Measurements from ENCODE around the gene PALMD. TPM values are rescaled to one million over a fixed set of nuclear protein-coding genes. Genes with fewer than 3 reads are reported as not detected.

Gene PALMD
- total and polyA plus RNA-seq, 9 donors = 75.7 to 104 (median 93.8) TPM

- no peak for DNase-seq
- H3K27ac ChIP-seq (ENCODE audit: low read length) = no peak overlapping the region
- no peaks in the 10 kb centered on the region for H3K9me3 ChIP-seq (replicated peaks; ENCODE audit: control insufficient read depth, low read depth, low read length)
- WGBS (ENCODE audit: insufficient coverage) = 93% methylated on average over 3 of the region's 3 CpGs
- H3K4me1 ChIP-seq (ENCODE audit: control insufficient read depth, insufficient read depth, low read length) = peaks cover 5% of the 10 kb centered on the region
- H3K4me3 ChIP-seq (ENCODE audit: low read length) = no peak overlapping the region
- H3K27me3 ChIP-seq (ENCODE audit: control insufficient read depth, insufficient read depth, low read length) = no peaks in the 10 kb centered on the region
- peaks cover 2% of the 10 kb centered on the region for H3K36me3 ChIP-seq (ENCODE audit: control insufficient read depth, insufficient read depth, low read length)
Measured at GRCh38 chr1:99656701-99657100, 10.8 kb downstream of the PALMD start.

- Histone ChIP-seq H3K4me1 (ENCODE audit: control insufficient read depth, insufficient read depth, low read length) (peaks cover 5% of the 10 kb centered on the region), H3K4me3 (ENCODE audit: low read length) (no peak overlapping the region), H3K27ac (ENCODE audit: low read length) (no peak overlapping the region), H3K9me3 (replicated peaks; ENCODE audit: control insufficient read depth, low read depth, low read length) (no peaks in the 10 kb centered on the region), H3K36me3 (ENCODE audit: control insufficient read depth, insufficient read depth, low read length) (peaks cover 2% of the 10 kb centered on the region), H3K27me3 (ENCODE audit: control insufficient read depth, insufficient read depth, low read length) (no peaks in the 10 kb centered on the region)
- DNase-seq = no peak
- whole genome bisulfite sequencing (ENCODE audit: insufficient coverage) = 94% methylated on average over 3 of the region's 5 CpGs
Measured at GRCh38 chr1:99657213-99658030, 11.5 kb downstream of the PALMD start.

- Histone ChIP-seq H3K27ac (ENCODE audit: low read length) (no peak overlapping the region), H3K4me3 (ENCODE audit: low read length) (no peak overlapping the region), H3K27me3 (ENCODE audit: control insufficient read depth, insufficient read depth, low read length) (no peaks in the 10 kb centered on the region), H3K9me3 (replicated peaks; ENCODE audit: control insufficient read depth, low read depth, low read length) (no peaks in the 10 kb centered on the region), H3K4me1 (ENCODE audit: control insufficient read depth, insufficient read depth, low read length) (peaks cover 5% of the 10 kb centered on the region), H3K36me3 (ENCODE audit: control insufficient read depth, insufficient read depth, low read length) (peaks cover 2% of the 10 kb centered on the region)
- DNase-seq = no peak
- whole genome bisulfite sequencing (ENCODE audit: insufficient coverage) = no CpG with 5 or more reads among the region's 3 CpGs
Measured at GRCh38 chr1:99658031-99658290, 12.0 kb downstream of the PALMD start.

GRCh38 chr1:99659755-99660210 lies 13.9 kb downstream of the PALMD start:
- H3K4me3 ChIP-seq (ENCODE audit: low read length) = no peak overlapping the region
- H3K27ac ChIP-seq (ENCODE audit: low read length) = peak overlapping the region; percentile 82
- H3K36me3 ChIP-seq (ENCODE audit: control insufficient read depth, insufficient read depth, low read length) = peaks cover 6% of the 10 kb centered on the region
- H3K27me3 ChIP-seq (ENCODE audit: control insufficient read depth, insufficient read depth, low read length) = no peaks in the 10 kb centered on the region
- H3K9me3 ChIP-seq (replicated peaks; ENCODE audit: control insufficient read depth, low read depth, low read length) = no peaks in the 10 kb centered on the region
- WGBS (ENCODE audit: insufficient coverage) = 80% methylated on average over 1 of the region's 2 CpGs
- DNase-seq = peak; percentile 36
- H3K4me1 ChIP-seq (ENCODE audit: control insufficient read depth, insufficient read depth, low read length) = peaks cover 5% of the 10 kb centered on the region

GRCh38 chr1:99660496-99660895 lies 14.6 kb downstream of the PALMD start:
- WGBS (ENCODE audit: insufficient coverage) = 60% methylated on average over 1 of the region's 2 CpGs
- H3K4me3 ChIP-seq (ENCODE audit: low read length) = no peak overlapping the region
- DNase-seq = no peak
- peak overlapping the region; percentile 82 for H3K27ac ChIP-seq (ENCODE audit: low read length)
- H3K27me3 ChIP-seq (ENCODE audit: control insufficient read depth, insufficient read depth, low read length) = no peaks in the 10 kb centered on the region
- H3K36me3 ChIP-seq (ENCODE audit: control insufficient read depth, insufficient read depth, low read length) = peaks cover 6% of the 10 kb centered on the region
- no peaks in the 10 kb centered on the region for H3K9me3 ChIP-seq (replicated peaks; ENCODE audit: control insufficient read depth, low read depth, low read length)
- H3K4me1 ChIP-seq (ENCODE audit: control insufficient read depth, insufficient read depth, low read length) = peaks cover 5% of the 10 kb centered on the region

GRCh38 chr1:99661780-99662179 lies 15.9 kb downstream of the PALMD start:
- Histone ChIP-seq H3K36me3 (ENCODE audit: control insufficient read depth, insufficient read depth, low read length) (peaks cover 6% of the 10 kb centered on the region), H3K9me3 (replicated peaks; ENCODE audit: control insufficient read depth, low read depth, low read length) (no peaks in the 10 kb centered on the region), H3K27ac (ENCODE audit: low read length) (peak overlapping the region; percentile 52), H3K27me3 (ENCODE audit: control insufficient read depth, insufficient read depth, low read length) (no peaks in the 10 kb centered on the region), H3K4me1 (ENCODE audit: control insufficient read depth, insufficient read depth, low read length) (peaks cover 5% of the 10 kb centered on the region), H3K4me3 (ENCODE audit: low read length) (no peak overlapping the region)
- DNase-seq = no peak
- WGBS (ENCODE audit: insufficient coverage) = 56% methylated on average over 1 of the region's 3 CpGs

- no peaks in the 10 kb centered on the region for H3K9me3 ChIP-seq (replicated peaks; ENCODE audit: control insufficient read depth, low read depth, low read length)
- H3K27ac ChIP-seq (ENCODE audit: low read length) = peak overlapping the region; percentile 35
- 10% methylated on average over 1 of the region's 3 CpGs for WGBS (ENCODE audit: insufficient coverage)
- peak; percentile 62 for DNase-seq
- no peaks in the 10 kb centered on the region for H3K27me3 ChIP-seq (ENCODE audit: control insufficient read depth, insufficient read depth, low read length)
- H3K36me3 ChIP-seq (ENCODE audit: control insufficient read depth, insufficient read depth, low read length) = peaks cover 5% of the 10 kb centered on the region
- H3K4me3 ChIP-seq (ENCODE audit: low read length) = no peak overlapping the region
- peaks cover 5% of the 10 kb centered on the region for H3K4me1 ChIP-seq (ENCODE audit: control insufficient read depth, insufficient read depth, low read length)
Measured at GRCh38 chr1:99662539-99663080, 16.7 kb downstream of the PALMD start.

GRCh38 chr1:99663501-99663900 lies 17.6 kb downstream of the PALMD start:
- DNase-seq = no peak
- Histone ChIP-seq H3K27ac (ENCODE audit: low read length) (peak overlapping the region; percentile 30), H3K4me1 (ENCODE audit: control insufficient read depth, insufficient read depth, low read length) (peaks cover 5% of the 10 kb centered on the region), H3K27me3 (ENCODE audit: control insufficient read depth, insufficient read depth, low read length) (no peaks in the 10 kb centered on the region), H3K36me3 (ENCODE audit: control insufficient read depth, insufficient read depth, low read length) (peaks cover 11% of the 10 kb centered on the region), H3K9me3 (replicated peaks; ENCODE audit: control insufficient read depth, low read depth, low read length) (no peaks in the 10 kb centered on the region), H3K4me3 (ENCODE audit: low read length) (no peak overlapping the region)
- no CpG with 5 or more reads among the region's 2 CpGs for WGBS (ENCODE audit: insufficient coverage)

- Histone ChIP-seq H3K36me3 (ENCODE audit: control insufficient read depth, insufficient read depth, low read length) (peaks cover 17% of the 10 kb centered on the region), H3K27ac (ENCODE audit: low read length) (no peak overlapping the region), H3K27me3 (ENCODE audit: control insufficient read depth, insufficient read depth, low read length) (no peaks in the 10 kb centered on the region), H3K9me3 (replicated peaks; ENCODE audit: control insufficient read depth, low read depth, low read length) (no peaks in the 10 kb centered on the region), H3K4me1 (ENCODE audit: control insufficient read depth, insufficient read depth, low read length) (peaks cover under 1% of the 10 kb centered on the region), H3K4me3 (ENCODE audit: low read length) (no peak overlapping the region)
- DNase-seq = no peak
- WGBS (ENCODE audit: insufficient coverage) = no CpG with 5 or more reads among the region's 1 CpG
Measured at GRCh38 chr1:99665212-99665611, 19.3 kb downstream of the PALMD start.

- 89% methylated on average over 2 of the region's 4 CpGs for WGBS (ENCODE audit: insufficient coverage)
- no peak overlapping the region for H3K27ac ChIP-seq (ENCODE audit: low read length)
Measured at GRCh38 chr1:99669376-99669775, 23.5 kb downstream of the PALMD start.

More at GRCh38 chr1:99669376-99669775, 23.5 kb downstream of the PALMD start:
- H3K27me3 ChIP-seq (ENCODE audit: control insufficient read depth, insufficient read depth, low read length) = no peaks in the 10 kb centered on the region
- H3K4me3 ChIP-seq (ENCODE audit: low read length) = no peak overlapping the region
- no peak for DNase-seq
- no peaks in the 10 kb centered on the region for H3K9me3 ChIP-seq (replicated peaks; ENCODE audit: control insufficient read depth, low read depth, low read length)
- peaks cover 18% of the 10 kb centered on the region for H3K36me3 ChIP-seq (ENCODE audit: control insufficient read depth, insufficient read depth, low read length)
- peaks cover 13% of the 10 kb centered on the region for H3K4me1 ChIP-seq (ENCODE audit: control insufficient read depth, insufficient read depth, low read length)
